Stimulated activated CD4-positive, alpha-beta T cell treated with anti-CD3 and anti-CD28 coated beads, Interleukin-1b, Interleukin-23, amount 100 ng/mL, for 24 hours (primary cell): ENCODE data around the gene RUNX2.

Experiments used
- DNase-seq, 4 experiments: peaks; one replicate each; pipeline ENCODE4 v3.0.0-alpha.2; 2020; ENCODE audit warnings: low read depth in 4 of 4, low spot score in 1 of 4

The RUNX2 gene

DNA sequence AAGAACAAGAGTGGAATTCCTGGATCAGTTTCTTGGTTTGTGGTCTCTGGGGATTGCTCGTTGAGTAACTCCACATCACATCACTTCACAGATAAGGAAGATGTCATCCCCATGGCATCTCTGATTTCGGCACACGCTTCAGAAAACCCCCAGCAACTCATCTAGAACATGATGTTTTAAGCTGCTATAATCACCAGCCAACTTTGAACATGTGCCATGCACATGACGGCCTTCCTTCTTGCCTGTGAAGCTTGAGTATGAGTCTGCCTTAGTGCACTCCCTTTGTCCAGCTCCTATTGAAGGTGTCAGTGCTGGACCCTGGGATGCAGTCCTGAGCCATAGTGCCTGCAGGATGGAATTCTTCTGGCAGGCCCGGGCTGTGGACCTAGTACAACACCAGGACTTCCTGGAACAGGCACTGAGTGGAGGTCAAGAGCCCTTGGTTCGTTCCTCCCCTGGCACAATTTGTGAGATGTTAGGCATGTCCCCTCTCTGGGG lies 281.1 kb downstream of the RUNX2 start:
- no peak for DNase-seq

DNA sequence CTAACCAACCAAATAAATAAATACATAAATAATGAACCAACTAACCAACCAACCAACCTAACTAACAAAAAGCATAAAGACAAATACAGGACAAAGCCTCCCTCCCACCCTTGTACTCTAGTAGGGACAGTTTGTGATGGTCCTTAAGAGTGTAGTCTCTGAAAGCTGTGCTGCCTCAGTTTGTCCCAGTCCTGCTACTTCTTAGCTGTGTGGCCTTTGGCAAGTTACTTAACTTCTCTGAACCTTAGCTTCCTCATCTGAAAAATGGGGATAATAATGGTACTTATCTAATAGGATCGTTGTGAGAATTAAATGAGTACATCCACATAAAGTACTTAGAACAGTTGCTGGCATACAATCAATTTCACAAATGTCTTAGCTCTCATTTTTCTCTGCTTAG lies 282.2 kb downstream of the RUNX2 start:
- no peak for DNase-seq

DNA sequence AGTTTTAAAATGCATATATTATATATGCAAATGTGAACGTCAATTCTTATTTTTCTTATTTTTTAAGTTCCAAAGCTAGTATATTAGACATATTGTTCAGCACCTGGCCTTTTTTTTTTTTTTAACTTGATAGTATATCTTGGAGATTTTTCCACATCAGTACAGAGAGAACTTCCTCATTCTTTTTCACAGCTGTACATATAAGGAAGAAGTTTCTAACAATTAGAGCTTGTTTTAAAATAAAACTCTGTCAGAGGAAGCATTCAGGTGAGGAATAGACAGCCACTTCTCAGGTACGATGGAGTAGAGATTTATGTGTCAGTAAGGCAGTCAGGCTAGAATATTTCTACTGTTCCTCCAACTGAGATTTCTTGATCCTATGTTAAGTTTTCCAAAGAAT lies 282.7 kb downstream of the RUNX2 start:
- DNase-seq: no peak

DNA sequence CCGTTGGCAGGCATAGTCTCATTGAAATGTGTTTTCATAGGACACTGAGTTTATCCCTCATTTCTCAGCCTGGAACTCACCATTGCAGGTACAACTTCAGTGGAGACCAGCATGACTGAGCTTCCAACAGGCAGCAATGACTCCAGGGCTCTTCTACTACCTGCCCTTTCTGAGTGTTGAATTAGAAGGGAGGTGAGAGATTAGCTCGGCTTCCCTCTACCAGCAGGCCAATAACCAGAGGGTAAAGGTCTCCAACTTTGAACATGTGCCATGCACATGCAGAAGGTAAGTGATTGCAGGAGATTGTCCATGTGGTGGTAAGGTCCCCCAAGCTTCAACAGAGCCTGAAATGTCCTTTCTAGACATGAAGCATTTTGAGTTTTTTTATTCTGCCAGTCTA lies 283.4 kb downstream of the RUNX2 start:
- no peak for DNase-seq

DNA sequence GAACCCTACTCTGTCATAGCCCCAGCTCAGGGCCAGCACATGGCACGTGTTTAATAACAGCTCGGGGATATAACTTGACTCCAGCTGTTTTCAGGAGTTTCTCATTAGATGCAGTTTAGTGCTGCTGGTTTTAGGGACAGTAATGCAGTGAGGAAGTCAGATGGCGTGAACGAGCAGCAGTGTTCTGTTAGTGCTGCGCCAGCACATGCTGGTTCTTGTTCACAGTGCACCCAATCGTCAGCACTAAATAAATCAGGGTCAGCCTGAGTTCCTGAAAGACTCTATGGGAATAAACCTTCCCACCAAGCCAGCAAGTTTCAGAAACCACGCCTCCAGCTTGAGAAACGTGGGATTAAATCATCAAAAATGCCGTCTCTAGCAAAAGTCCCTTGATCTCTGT lies 285.5 kb downstream of the RUNX2 start:
- no peak for DNase-seq

DNA sequence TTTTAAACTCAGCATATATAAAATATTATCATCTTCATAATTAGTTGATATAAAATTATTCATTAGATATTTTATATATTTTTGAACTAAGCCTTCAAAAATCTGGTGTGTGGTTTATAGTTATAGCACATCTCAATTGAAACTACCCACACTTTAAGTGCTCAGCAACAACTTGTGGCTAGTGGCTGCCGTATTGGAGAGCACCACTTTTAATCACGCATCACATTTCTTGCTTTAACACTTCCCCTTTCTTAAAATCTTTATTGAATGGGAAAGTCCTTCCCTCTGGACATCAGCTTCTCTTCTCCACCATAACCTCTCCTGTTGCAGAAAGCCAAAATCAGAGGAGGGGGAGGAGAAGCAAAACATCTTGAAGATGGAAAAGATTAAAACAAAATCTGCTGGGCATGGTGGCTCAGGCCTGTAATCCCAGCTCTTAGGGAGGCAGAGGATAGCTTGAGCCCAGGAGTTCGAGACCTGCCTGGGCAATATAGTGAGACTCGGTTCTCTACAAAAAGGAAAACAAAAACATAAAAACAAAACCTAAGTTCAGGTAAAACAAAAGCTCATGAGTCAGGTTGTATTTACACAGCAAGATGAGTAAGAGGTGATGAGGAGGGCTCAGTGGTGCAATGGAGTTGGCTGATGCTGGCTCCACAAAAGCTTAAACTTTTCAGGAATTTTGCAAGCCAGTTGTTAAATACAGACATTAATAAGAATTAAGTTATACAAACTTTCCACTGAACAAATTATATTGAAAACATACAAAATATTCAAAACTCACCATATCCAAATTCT lies 286.6 kb downstream of the RUNX2 start:
- DNase-seq: no peak

DNA sequence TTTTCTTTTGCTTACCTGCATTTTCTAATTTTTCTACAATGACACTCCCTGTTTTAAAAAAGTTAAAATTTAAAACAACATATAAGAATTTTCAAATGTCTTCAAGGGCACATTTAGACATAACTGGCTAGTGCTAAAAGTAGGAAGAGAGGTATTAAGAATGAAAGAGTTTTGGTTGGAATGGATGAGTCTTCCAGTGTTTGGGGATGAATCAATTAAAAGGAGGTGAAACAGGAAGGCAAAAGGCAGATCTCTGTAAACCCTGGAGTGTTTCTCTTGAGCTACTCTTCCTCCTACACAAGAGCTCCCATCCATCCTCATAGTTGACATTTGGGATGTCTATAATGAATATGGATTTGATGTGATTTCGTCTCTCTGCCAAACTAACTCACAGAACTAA lies 288.1 kb downstream of the RUNX2 start:
- no peak for DNase-seq

DNA sequence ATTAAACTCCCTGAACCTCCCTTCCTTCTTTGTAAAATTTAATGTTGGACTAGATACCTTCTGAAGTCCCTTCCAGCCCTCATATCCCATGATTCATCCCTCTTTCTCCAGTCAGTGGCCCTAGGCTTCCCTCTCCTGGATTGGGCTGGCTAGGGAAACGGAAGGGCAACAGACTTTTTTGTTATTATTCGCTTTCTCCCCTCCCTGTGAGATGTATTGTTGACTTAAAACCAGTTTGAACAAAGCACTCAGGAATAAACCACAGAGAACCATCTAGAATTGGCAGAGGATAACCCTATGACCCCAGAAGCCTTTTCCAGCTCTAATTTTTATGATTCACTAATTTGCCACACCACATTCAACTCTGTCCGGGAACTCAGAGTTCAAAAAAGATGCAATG lies 289.3 kb downstream of the RUNX2 start:
- no peak for DNase-seq

DNA sequence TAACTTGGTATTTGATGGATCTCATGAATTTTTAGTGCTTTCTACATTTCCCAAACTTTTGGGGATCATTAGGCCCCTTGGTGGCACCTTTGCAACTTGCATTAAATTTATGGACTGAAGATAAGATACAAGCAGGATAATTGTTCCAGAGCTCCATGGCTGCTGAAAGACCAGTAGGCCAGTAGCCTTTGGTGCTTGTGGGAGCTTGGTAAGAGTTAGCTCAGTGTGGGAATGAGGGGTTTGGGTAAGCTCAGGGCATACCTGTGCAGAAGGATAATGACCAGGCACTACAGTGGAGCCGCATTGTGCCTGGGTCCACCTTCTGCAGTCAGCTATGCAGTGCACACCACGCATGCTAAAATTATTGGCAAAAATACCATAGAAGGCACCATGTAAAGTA lies 290.1 kb downstream of the RUNX2 start:
- no peak for DNase-seq

DNA sequence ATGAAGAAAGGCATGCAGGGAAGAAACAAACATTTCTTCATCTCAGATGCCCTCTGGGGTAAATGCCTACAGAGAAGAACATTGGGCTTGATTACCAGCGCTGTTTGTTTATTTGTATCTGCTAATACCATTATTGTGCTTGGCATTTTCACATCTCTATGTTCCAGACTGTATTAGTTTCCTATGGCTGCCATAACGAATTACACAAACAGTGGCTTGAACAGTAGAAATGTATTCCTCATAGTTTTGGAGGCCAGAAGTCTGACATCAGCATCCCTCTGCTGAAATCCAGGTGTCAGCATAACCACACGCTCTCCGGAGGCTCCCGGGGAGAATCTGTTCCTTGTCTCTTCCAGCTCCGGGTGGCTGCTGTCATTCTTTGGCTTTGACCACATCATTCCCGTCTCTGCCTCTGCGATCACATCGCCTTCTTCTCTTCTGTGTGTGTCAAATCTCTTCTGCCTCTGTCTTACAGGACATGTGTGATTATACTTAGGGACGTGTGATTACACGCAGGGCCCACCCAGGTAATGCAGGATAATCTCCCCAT lies 291.2 kb downstream of the RUNX2 start:
- no peak for DNase-seq

DNA sequence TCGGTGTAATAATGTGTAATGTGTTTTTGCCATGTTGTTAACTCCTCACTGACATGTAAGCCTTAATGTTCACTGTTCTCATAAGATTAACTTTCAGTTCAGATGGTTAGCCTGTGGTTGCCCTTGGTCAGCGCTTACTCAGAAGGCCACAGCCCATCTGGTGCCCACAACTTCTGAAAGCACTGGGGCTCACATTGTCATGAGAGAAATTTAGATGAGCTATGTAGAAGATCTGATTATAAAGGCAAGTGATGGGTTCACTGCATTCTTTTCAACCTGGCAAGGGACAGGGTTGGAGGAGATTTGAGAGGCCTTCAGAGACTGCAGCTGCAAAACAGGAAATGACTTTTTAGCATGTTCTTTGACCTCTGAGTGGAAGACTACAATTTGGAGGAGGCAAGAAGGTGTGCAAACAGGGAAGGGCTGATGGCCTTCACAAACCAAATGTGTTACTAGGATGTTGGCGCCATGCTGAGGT lies 291.9 kb downstream of the RUNX2 start:
- DNase-seq: no peak

DNA sequence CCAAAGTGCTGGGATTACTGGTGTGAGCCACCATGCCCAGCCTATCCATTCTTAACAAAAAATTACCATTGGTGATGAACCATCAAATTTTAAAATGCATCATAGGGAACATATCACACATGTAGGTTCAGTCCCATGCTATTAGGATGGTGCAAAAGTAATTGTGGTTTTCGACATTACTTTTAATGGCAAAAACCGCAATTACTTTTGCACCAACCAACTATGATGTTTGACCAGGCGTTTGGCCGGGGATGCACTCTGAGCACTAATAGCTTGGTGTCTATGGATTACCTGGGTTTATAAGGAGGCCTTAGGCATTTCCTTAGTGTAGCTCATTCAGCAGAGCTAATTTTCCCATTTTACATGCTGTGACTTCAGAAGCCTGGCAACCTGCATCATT lies 296.1 kb downstream of the RUNX2 start:
- DNase-seq: no peak

DNA sequence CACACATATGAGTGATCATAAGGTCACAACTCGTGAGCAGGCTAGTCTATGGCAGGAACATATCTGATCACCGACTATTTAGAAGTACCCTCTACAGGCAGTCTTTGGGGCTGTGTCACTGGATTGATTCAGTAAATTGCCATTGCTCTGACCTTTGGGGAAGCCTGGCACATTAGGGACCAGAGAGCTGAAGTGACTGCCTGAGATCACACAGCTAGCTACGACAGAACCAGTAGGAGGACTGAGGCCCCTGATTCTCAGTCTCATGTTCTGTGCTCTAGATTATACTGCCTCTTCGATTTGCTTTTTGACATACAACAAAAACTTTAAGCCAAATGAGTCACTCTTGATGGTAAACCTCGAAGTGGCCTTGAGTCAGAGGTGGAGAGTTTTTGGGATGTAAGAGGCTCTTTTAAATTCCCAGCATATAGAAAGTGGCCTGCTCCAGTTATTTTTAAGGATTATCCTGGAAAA lies 297.1 kb downstream of the RUNX2 start:
- peak in 1 of 4 experiments; percentile 12 for DNase-seq

DNA sequence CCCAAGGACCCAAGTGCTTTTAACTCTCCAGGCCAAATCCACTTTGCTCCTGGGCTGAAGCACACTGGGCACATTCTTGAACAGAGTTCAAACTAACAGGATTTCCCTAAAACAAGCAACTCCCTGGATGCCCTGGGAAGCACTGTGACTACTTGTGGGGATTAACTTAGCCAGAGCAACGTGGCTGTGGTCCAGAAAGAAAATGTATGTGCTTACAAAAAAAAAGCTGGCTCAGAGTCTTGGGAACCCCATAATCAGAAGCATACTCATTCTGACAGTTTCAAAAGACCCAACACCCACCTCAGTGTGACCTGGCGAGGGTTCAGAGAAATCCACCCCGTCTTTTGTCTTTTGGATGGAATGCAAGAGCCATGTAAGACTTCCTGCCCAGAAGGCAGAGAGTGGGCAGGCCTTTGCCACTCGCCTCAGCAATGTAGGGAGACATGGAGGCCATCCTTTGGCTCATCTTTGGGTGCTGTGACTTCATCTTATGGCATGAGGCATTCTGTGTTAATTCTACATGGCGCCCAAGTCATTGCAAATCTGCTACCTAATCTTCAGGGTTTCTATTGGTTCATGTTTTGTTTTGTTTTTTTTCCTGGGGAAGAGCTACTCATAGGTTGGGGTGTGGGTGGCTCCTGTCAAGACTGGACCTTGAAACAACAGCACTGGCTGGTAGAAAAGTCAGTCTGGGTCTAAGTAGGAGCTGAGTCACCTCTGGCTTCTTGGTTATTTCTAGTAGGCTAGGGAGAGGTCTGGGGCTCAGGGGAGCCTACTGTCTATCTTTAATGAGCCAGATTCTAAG lies 298.2 kb downstream of the RUNX2 start:
- DNase-seq: peak in 1 of 4 experiments; percentile 9

DNA sequence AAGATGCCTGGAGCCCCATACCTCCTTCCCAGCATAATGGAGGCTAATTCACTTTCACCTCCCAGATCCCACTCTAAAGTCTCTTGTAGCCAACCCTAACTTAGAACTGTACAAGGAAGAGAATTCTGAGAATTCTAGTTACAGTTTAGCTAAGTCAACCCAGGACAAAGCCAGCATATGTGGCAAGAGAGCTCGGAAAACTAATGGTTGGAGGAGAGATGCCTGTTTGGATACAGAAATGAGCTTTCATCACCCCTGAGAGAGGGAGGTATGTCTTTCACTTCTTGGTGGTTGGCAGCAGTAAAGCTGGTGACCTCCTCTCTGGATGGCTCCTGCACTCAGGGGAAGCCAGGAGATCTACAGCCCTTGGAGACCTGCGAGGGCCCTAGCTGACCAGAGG lies 302.2 kb downstream of the RUNX2 start:
- DNase-seq: no peak

DNA sequence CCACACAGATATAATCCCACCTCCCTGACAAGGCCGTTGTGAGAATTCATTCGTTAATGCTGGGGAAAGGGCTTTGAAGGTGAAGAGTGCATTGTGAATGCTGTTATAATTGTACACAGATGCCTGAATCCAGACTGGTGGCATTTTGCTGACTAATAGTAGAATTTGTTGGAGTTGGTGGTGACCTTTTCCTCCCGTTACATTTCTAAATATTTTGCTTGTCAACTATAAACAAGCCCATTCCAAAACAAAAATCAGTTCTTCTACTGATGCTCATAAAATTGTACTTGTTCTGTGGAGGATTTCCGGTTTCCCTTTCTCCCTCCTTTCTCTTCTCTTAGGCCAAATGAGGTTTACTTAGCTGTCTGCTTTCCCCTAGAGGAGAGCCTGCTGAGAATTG lies 302.7 kb downstream of the RUNX2 start:
- no peak for DNase-seq

DNA sequence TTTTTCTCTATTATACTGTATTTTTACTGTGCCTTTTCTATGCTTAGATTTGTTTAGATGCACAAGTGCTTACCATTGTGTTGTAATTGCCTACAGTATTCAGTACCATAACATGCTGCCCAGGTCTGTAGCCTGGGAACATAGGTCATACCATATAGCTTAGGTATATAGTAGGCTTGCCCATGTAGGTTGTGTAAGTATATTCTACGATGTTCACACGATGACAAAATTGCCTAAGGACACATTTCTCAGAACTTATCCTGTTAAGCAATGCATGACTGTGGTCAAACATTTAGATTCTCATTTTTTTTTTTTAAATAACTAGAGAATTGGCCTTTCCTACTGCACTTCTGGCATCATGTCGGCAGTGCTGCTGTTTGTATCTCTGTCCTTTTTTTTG lies 303.3 kb downstream of the RUNX2 start:
- no peak for DNase-seq

DNA sequence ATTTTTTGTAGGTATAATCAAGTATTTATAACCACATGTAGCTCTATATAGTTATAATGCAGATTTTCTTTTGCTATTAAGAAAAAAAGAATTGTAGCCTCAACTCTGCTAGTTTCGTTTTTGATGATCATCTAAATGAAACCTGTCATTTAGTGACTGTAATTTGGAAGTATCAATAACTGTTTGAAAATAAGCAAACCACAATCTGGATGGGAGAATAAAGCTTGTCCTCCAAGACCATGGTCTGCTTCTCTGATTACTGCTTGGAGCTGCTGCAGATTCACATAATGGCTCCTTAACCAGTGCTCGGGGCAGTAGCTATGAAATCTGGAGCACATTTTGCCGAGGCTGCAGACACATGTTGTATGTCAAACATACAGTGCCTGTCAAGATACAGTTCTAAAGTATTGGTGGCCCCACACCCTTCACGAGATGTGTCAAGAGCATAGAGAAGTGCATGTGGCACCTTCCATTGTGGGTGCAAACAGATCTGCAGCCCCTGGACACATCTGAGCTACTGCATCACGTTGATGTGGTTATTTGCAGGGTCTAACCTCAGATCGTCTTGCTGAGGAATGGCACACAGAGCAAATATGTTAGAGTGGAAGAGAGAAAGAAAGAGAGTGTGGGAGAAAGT lies 305.3 kb downstream of the RUNX2 start:
- no peak for DNase-seq

DNA sequence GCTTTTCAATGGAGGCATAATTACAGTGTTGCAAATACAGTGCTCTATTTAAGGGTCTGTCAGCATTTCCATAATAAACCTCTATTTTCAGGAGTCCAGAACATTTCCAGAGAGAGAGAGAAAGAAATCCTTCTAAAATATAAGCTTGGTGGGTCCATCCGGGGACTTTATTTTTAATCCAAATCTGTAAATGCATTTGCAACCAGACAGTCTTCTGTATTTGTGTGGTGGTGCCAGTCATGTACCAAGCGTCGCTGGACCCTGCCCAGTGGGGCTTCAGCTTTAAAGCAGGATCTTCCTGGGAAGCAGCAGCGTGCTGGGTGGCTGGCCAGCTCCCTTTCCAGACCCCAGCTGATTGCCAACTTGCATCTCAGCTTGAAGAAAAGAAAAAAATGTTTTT lies 306.1 kb downstream of the RUNX2 start:
- DNase-seq: no peak

DNA sequence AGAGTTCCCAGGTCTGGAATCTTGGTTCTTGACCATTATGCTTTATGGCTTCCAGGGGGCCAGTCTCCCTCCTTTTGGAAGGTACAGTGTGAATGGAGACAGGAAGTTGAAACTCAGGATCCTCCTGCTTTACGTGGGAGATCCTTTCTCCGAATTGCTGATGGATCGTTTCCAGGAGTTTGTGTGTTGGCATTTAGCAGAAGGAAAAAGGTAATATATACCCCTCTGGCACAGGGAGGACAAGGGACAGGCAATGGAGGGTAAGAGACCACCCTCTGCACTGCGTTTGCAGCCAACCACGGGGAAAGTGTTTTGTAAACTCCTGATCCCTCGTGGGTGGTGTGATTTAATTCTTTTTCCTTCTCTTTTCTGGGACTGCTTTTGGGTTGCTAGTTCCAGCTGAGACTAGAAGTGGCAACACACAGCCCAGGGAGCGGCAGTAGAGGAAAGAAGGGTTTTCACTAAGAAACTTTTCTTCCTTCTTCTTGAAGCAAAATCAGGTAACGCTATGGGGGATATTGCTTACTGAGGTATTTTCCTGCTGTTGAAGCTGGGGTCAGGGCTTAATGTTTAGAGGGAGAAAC lies 307.2 kb downstream of the RUNX2 start:
- DNase-seq: no peak

DNA sequence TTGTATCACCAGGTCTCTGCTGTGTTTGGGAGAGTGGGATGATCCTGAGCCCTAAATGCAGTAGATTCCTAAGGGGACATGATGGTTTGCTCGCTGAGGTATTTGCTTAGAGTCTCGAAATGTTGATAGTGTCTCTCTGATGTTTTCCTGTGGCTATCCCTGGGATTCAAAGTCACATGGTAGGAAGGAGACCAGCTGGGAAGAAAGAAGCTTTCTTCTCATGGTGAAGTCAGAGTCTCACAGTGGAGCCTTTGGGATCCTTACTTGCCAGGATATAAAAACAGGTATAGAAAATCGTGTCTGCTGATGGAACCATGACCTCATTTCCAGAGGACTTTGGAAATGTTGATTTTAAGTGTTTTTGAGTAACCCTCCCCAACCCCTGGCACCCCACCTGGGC lies 308.9 kb downstream of the RUNX2 start:
- DNase-seq: no peak
